K562 (cell line): ENCODE results near the gene NDUFS8. TPM values are rescaled to one million over a fixed set of nuclear protein-coding genes. Genes with fewer than 3 reads are reported as not detected.
A peak's percentile ranks its signal among the peaks of the same experiment; 100 is the strongest.

Source experiments
- CTBP1 ChIP-seq: fragments of 450-650 bp; IDR thresholded peaks from 2 replicates; pipeline ENCODE4 v1.6.1; 2016; ENCODE audit warnings: borderline replicate concordance
- ELF1 ChIP-seq: fragments of 200-800 bp; sonication (Bioruptor generic); IDR thresholded peaks from 2 replicates; pipeline ENCODE4 v1.6.1; 2016; ENCODE audit warnings: missing genetic modification characterization, missing compliant biosample characterization
- GATAD2B ChIP-seq: fragments of 450-650 bp; IDR thresholded peaks from 2 replicates; pipeline ENCODE4 v1.6.1; 2017; ENCODE audit warnings: mild to moderate bottlenecking, borderline replicate concordance
- HMGN3 ChIP-seq: IDR thresholded peaks from 2 replicates; pipeline ENCODE4 v1.6.1; 2011; ENCODE audit warnings: borderline replicate concordance, low read depth, mild to moderate bottlenecking, mixed read lengths, low read length; ENCODE audit not compliant: insufficient read length; ENCODE audit errors: extremely low read depth
- HOMEZ ChIP-seq: fragments of 250-450 bp; sonication (Bioruptor Pico); IDR thresholded peaks from 2 replicates; pipeline ENCODE4 v1.4.0; 2020; ENCODE audit warnings: mild to moderate bottlenecking, moderate library complexity
- NFIC ChIP-seq: fragments of 450-650 bp; IDR thresholded peaks from 2 replicates; pipeline ENCODE4 v1.6.1; 2017; ENCODE audit warnings: mild to moderate bottlenecking, inconsistent platforms
- SMAD3 ChIP-seq: fragments of 450-650 bp; formaldehyde crosslinking; conservative IDR thresholded peaks from 2 replicates; pipeline ENCODE4 v1.4.0; 2020; ENCODE audit warnings: mild to moderate bottlenecking
- SNAPC5 ChIP-seq: fragments of 250-450 bp; sonication (Bioruptor Pico); IDR thresholded peaks from 2 replicates; pipeline ENCODE4 v1.8.0; 2021; ENCODE audit warnings: moderate library complexity, mild to moderate bottlenecking, inconsistent platforms
- TAF7 ChIP-seq: fragments of 450-650 bp; IDR thresholded peaks from 2 replicates; pipeline ENCODE4 v1.6.1; 2016; ENCODE audit warnings: missing genetic modification characterization, missing compliant biosample characterization
- ZBTB2 ChIP-seq: fragments of 450-650 bp; IDR thresholded peaks from 2 replicates; pipeline ENCODE4 v1.6.1; 2016; ENCODE audit warnings: antibody characterized with exemption
- ZNF133 ChIP-seq: fragments of 250-450 bp; sonication (Bioruptor Pico); IDR thresholded peaks from 2 replicates; pipeline ENCODE4 v1.4.0; 2020; ENCODE audit warnings: mild to moderate bottlenecking
- ZNF668 ChIP-seq: fragments of 250-450 bp; sonication (Bioruptor Pico); IDR thresholded peaks from 2 replicates; pipeline ENCODE4 v1.8.0; 2022; ENCODE audit warnings: mild to moderate bottlenecking, inconsistent platforms
- polyA plus RNA-seq, 8 experiments: library from polyadenylated mRNA; depleted of rRNA in 4 of 8; stranded (reverse) in 5 of 8; unstranded in 3 of 8; fragments of >200 nt; fragmentation: Nextera tagmentation in 2 of 8; fragmentation: Illumina TruSeq in 1 of 8; extraction: Ambion mirVana in 2 of 8; extraction: Trizol in 1 of 8; gene quantifications; 2 replicates each; pipeline versions ENCODE4 v1.2.1 to v1.2.3, GENCODE V29; 2011 to 2014; ENCODE audit warnings: inconsistent platforms in 1 of 8, missing spikeins in 1 of 8
- total RNA-seq, 7 experiments: library from RNA; depleted of rRNA in 6 of 7; stranded (reverse); fragments of >200 nt in 6 of 7; fragmentation: Illumina TruSeq in 2 of 7; extraction: Trizol in 2 of 7; gene quantifications; 2 replicates each; pipeline versions ENCODE4 v1.2.1 to v1.2.3, GENCODE V29; 2011 to 2021; ENCODE audit warnings: low replicate concordance in 1 of 7
- TF ChIP-seq, protein P1 (sequence below): fragments of 200-600 bp; sonication (generic); IDR thresholded peaks from one replicate; pipeline ENCODE4 v1.6.1; 2012; ENCODE audit warnings: mild to moderate bottlenecking, low read depth, low read length, inconsistent platforms

Gene NDUFS8
- total and polyA plus RNA-seq, 9 of the 15 experiments (the other 6 are each of a cell fraction or from before 2014, with no cell fraction given): 36.5 to 351 (median 101) TPM

- TF ChIP-seq, protein P1, sequence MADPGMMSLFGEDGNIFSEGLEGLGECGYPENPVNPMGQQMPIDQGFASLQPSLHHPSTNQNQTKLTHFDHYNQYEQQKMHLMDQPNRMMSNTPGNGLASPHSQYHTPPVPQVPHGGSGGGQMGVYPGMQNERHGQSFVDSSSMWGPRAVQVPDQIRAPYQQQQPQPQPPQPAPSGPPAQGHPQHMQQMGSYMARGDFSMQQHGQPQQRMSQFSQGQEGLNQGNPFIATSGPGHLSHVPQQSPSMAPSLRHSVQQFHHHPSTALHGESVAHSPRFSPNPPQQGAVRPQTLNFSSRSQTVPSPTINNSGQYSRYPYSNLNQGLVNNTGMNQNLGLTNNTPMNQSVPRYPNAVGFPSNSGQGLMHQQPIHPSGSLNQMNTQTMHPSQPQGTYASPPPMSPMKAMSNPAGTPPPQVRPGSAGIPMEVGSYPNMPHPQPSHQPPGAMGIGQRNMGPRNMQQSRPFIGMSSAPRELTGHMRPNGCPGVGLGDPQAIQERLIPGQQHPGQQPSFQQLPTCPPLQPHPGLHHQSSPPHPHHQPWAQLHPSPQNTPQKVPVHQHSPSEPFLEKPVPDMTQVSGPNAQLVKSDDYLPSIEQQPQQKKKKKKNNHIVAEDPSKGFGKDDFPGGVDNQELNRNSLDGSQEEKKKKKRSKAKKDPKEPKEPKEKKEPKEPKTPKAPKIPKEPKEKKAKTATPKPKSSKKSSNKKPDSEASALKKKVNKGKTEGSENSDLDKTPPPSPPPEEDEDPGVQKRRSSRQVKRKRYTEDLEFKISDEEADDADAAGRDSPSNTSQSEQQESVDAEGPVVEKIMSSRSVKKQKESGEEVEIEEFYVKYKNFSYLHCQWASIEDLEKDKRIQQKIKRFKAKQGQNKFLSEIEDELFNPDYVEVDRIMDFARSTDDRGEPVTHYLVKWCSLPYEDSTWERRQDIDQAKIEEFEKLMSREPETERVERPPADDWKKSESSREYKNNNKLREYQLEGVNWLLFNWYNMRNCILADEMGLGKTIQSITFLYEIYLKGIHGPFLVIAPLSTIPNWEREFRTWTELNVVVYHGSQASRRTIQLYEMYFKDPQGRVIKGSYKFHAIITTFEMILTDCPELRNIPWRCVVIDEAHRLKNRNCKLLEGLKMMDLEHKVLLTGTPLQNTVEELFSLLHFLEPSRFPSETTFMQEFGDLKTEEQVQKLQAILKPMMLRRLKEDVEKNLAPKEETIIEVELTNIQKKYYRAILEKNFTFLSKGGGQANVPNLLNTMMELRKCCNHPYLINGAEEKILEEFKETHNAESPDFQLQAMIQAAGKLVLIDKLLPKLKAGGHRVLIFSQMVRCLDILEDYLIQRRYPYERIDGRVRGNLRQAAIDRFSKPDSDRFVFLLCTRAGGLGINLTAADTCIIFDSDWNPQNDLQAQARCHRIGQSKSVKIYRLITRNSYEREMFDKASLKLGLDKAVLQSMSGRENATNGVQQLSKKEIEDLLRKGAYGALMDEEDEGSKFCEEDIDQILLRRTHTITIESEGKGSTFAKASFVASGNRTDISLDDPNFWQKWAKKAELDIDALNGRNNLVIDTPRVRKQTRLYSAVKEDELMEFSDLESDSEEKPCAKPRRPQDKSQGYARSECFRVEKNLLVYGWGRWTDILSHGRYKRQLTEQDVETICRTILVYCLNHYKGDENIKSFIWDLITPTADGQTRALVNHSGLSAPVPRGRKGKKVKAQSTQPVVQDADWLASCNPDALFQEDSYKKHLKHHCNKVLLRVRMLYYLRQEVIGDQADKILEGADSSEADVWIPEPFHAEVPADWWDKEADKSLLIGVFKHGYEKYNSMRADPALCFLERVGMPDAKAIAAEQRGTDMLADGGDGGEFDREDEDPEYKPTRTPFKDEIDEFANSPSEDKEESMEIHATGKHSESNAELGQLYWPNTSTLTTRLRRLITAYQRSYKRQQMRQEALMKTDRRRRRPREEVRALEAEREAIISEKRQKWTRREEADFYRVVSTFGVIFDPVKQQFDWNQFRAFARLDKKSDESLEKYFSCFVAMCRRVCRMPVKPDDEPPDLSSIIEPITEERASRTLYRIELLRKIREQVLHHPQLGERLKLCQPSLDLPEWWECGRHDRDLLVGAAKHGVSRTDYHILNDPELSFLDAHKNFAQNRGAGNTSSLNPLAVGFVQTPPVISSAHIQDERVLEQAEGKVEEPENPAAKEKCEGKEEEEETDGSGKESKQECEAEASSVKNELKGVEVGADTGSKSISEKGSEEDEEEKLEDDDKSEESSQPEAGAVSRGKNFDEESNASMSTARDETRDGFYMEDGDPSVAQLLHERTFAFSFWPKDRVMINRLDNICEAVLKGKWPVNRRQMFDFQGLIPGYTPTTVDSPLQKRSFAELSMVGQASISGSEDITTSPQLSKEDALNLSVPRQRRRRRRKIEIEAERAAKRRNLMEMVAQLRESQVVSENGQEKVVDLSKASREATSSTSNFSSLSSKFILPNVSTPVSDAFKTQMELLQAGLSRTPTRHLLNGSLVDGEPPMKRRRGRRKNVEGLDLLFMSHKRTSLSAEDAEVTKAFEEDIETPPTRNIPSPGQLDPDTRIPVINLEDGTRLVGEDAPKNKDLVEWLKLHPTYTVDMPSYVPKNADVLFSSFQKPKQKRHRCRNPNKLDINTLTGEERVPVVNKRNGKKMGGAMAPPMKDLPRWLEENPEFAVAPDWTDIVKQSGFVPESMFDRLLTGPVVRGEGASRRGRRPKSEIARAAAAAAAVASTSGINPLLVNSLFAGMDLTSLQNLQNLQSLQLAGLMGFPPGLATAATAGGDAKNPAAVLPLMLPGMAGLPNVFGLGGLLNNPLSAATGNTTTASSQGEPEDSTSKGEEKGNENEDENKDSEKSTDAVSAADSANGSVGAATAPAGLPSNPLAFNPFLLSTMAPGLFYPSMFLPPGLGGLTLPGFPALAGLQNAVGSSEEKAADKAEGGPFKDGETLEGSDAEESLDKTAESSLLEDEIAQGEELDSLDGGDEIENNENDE: no peak
- TF ChIP-seq SNAPC5 (CRISPR knock-in tag): no peak
- no peak for TF ChIP-seq GATAD2B
- TF ChIP-seq NFIC: peak; percentile 53
- TF ChIP-seq HMGN3: peak; percentile 43
- TF ChIP-seq ZNF133: no peak
- TF ChIP-seq HOMEZ: no peak
- no peak for TF ChIP-seq ZBTB2
- peak; percentile 33; the same call in 1 of the 2 replicates for TF ChIP-seq ZNF668 (CRISPR knock-in tag)
- TF ChIP-seq CTBP1: no peak
- TF ChIP-seq SMAD3 (CRISPR knock-in tag): no peak
- no peak for TF ChIP-seq ELF1
- no peak for TF ChIP-seq TAF7 (tag)
Measured at GRCh38 chr11:67996622-67997474, 33.6 kb upstream of the NDUFS8 start (continued).
